Esophagus squamous epithelium (tissue), 5 donors: ENCODE data around the gene KIF26B. TPM values are rescaled to one million over a fixed set of nuclear protein-coding genes. Genes with fewer than 3 reads are reported as not detected.

Experiments
- DNase-seq: peaks from one replicate; lab custom pipeline; 2025; lab: John Stamatoyannopoulos, UW
- H3K27ac ChIP-seq, 4 donors: fragments of 200-600 bp; sonication (generic); one replicate each; pipeline ENCODE4 v1.5.1; 2016 to 2019; ENCODE audit warnings: mild to moderate bottlenecking in 1 of 4
- H3K27me3 ChIP-seq, 4 donors: fragments of 200-600 bp; sonication (generic); 1 replicate in 3 of 4; 2 replicates in 1 of 4; pipeline versions ENCODE4 v1.5.1 to v1.6.0; 2017 to 2021; ENCODE audit warnings: antibody characterized with exemption in 1 of 4
- H3K36me3 ChIP-seq, 3 donors: fragments of 200-600 bp; sonication (generic); one replicate each; pipeline ENCODE4 v1.5.1; 2016 to 2019
- H3K4me1 ChIP-seq, 3 donors: fragments of 200-600 bp; sonication (generic); one replicate each; pipeline ENCODE4 v1.5.1; 2017 to 2019
- H3K4me3 ChIP-seq, 4 donors: fragments of 200-600 bp; sonication (generic); 1 replicate in 3 of 4; 2 replicates in 1 of 4; pipeline ENCODE4 v1.5.1; 2016 to 2019; ENCODE audit warnings: mild to moderate bottlenecking in 2 of 4, moderate library complexity in 1 of 4
- H3K9me3 ChIP-seq, 3 donors: fragments of 200-600 bp; sonication (generic); one replicate each; pipeline ENCODE4 v1.5.1; 2016 to 2019
- CTCF ChIP-seq, 6 experiments: fragments of 450-650 bp in 4 of 6; fragments of 200-600 bp in 2 of 6; sonication (generic) in 2 of 6; IDR thresholded peaks; one replicate each; pipeline ENCODE4 v1.5.1; 2016 to 2019; ENCODE audit warnings: antibody characterized with exemption in 6 of 6, mild to moderate bottlenecking in 4 of 6, moderate library complexity in 4 of 6
- POLR2A ChIP-seq, 4 donors: fragments of 450-650 bp; IDR thresholded peaks; one replicate each; pipeline ENCODE4 v1.6.1; 2017; ENCODE audit warnings: antibody characterized with exemption in 4 of 4, mild to moderate bottlenecking in 4 of 4, moderate library complexity in 3 of 4
- WGBS, 2 donors: methylation state at CpG; one replicate each; pipeline ENCODE4 v1.1.5; 2018; 5-methylcytosine and 5-hydroxymethylcytosine counted together
- intact Hi-C: fragments of 100-400 bp; cut with DNase I; formaldehyde crosslinking; loops from one replicate; pipeline ENCODE4 v1.15.0; 2022
- total RNA-seq, 4 donors: library from RNA; depleted of rRNA; stranded (reverse); fragments of >200 nt; gene quantifications; one replicate each; pipeline ENCODE4 v1.1.0, GENCODE V29; 2016
- donor health status: DM: yes; HTN: yes; CAD: no.

KIF26B gene
- total RNA-seq, 4 donors from 2014 or later, result 0.23 to 2.7 (median 1.0) TPM

GRCh38 chr1:245132771-245133170, 22.0 kb upstream of the KIF26B start:
- TF ChIP-seq POLR2A (IDR thresholded peaks at IDR 0.05) (no peak), CTCF (IDR thresholded peaks at IDR 0.05) (no peak)
- WGBS, 2 donors, result 67 to 77% methylated on average over 11 of the region's 11 CpGs
- H3K4me1 ChIP-seq, result no peaks in the 10 kb centered on the region
- H3K27ac ChIP-seq, result no peak overlapping the region
- peaks cover 0 to 73% (median 0%) of the 10 kb centered on the region in 4 donors for H3K27me3 ChIP-seq
- intact Hi-C loops, result no loop called here
- DNase-seq, result no peak
- H3K4me3 ChIP-seq, result no peak overlapping the region
- no peaks in the 10 kb centered on the region for H3K36me3 ChIP-seq
- no peaks in the 10 kb centered on the region for H3K9me3 ChIP-seq

- 82 to 83% methylated on average over 17 of the region's 17 CpGs for WGBS, 2 donors
- DNase-seq, result no peak
Observed at GRCh38 chr1:245133995-245134715, 20.6 kb upstream of the KIF26B start.

GRCh38 chr1:245142171-245142798, 12.5 kb upstream of the KIF26B start:
- TF ChIP-seq CTCF (IDR thresholded peaks at IDR 0.05) (no peak), POLR2A (IDR thresholded peaks at IDR 0.05) (no peak)
- H3K27me3 ChIP-seq, result peaks cover 0 to 15% (median 0%) of the 10 kb centered on the region in 4 donors
- intact Hi-C loops, result no loop called here
- H3K4me1 ChIP-seq, result no peaks in the 10 kb centered on the region
- DNase-seq, result no peak
- H3K4me3 ChIP-seq, result no peak overlapping the region
- H3K9me3 ChIP-seq, result no peaks in the 10 kb centered on the region
- WGBS, 2 donors, result 80 to 89% methylated on average over 4 to 16 of the region's 18 CpGs
- H3K27ac ChIP-seq, result no peak overlapping the region
- no peaks in the 10 kb centered on the region for H3K36me3 ChIP-seq

More at GRCh38 chr1:245133995-245134715, 20.6 kb upstream of the KIF26B start:
- H3K4me1 ChIP-seq, result no peaks in the 10 kb centered on the region
- intact Hi-C loops, result no loop called here
- H3K9me3 ChIP-seq, result no peaks in the 10 kb centered on the region
- no peak for TF ChIP-seq CTCF (IDR thresholded peaks at IDR 0.05)
- TF ChIP-seq POLR2A (IDR thresholded peaks at IDR 0.05), result no peak
- no peak overlapping the region for H3K27ac ChIP-seq
- H3K4me3 ChIP-seq, result no peak overlapping the region
- no peaks in the 10 kb centered on the region for H3K36me3 ChIP-seq
- peaks cover 0 to 72% (median 0%) of the 10 kb centered on the region in 4 donors for H3K27me3 ChIP-seq

GRCh38 chr1:245142976-245143375, 11.8 kb upstream of the KIF26B start:
- peaks cover 0 to 14% (median 0%) of the 10 kb centered on the region in 4 donors for H3K27me3 ChIP-seq
- DNase-seq, result no peak
- TF ChIP-seq CTCF (IDR thresholded peaks at IDR 0.05), result no peak
- no peak for TF ChIP-seq POLR2A (IDR thresholded peaks at IDR 0.05)
- H3K27ac ChIP-seq, result no peak overlapping the region
- H3K4me1 ChIP-seq, result no peaks in the 10 kb centered on the region
- H3K4me3 ChIP-seq, result no peak overlapping the region
- no peaks in the 10 kb centered on the region for H3K9me3 ChIP-seq
- 81 to 86% methylated on average over 14 of the region's 14 CpGs for WGBS, 2 donors
- no peaks in the 10 kb centered on the region for H3K36me3 ChIP-seq
- intact Hi-C loops, result no loop called here

GRCh38 chr1:245143849-245144248, 10.9 kb upstream of the KIF26B start:
- TF ChIP-seq POLR2A (IDR thresholded peaks at IDR 0.05), result no peak
- TF ChIP-seq CTCF (IDR thresholded peaks at IDR 0.05), result no peak
- 84 to 89% methylated on average over 8 of the region's 8 CpGs for WGBS, 2 donors
- H3K9me3 ChIP-seq, result no peaks in the 10 kb centered on the region
- peaks cover 0 to 10% (median 0%) of the 10 kb centered on the region in 4 donors for H3K27me3 ChIP-seq
- H3K27ac ChIP-seq, result no peak overlapping the region
- no peak for DNase-seq
- intact Hi-C loops, result no loop called here
- H3K4me3 ChIP-seq, result no peak overlapping the region
- H3K36me3 ChIP-seq, result no peaks in the 10 kb centered on the region
- no peaks in the 10 kb centered on the region for H3K4me1 ChIP-seq
